HG03565 (cell line): ENCODE measurements around the gene APEH.

Experiments
- ATAC-seq: cut with Tn5 transposase; IDR thresholded peaks from one replicate; pipeline ENCODE4 v1.9.1; 2021; ENCODE audit warnings: mild to moderate bottlenecking, moderate library complexity; ENCODE audit not compliant: unreplicated experiment

APEH gene

GRCh38 chr3:49723628-49724551 is 49.7 kb downstream of the APEH start, which contains the start of gene GMPPB:
GMPPB (minus strand) TSS chr3:49723951; CDS start chr3:49723726, 225 bp downstream.
- peak; percentile 80 for ATAC-seq

- ATAC-seq, result no peak
Observed at GRCh38 chr3:49724586-49724985, 50.4 kb downstream of the APEH start.

GRCh38 chr3:49725906-49726681 is 51.9 kb downstream of the APEH start:
- ATAC-seq, result no peak

- no peak for ATAC-seq
Observed at GRCh38 chr3:49727154-49727923, 53.2 kb downstream of the APEH start.

GRCh38 chr3:49727924-49728361 is 53.8 kb downstream of the APEH start:
- ATAC-seq, result no peak

- ATAC-seq, result no peak
Observed at GRCh38 chr3:49729966-49730609, 55.9 kb downstream of the APEH start.

GRCh38 chr3:49732597-49732996 is 58.4 kb downstream of the APEH start:
- no peak for ATAC-seq

- ATAC-seq, result no peak
Observed at GRCh38 chr3:49733551-49733950, 59.4 kb downstream of the APEH start.
